ENCODE data around the gene ZCCHC2. TPM values are rescaled to one million over a fixed set of nuclear protein-coding genes. Genes with fewer than 3 reads are reported as not detected.

Gene ZCCHC2
- total and polyA plus RNA-seq, 2 of the 8 experiments (the other 6 are each of a cell fraction or from before 2014, with no cell fraction given): 13.5 to 18.6 TPM

DNA sequence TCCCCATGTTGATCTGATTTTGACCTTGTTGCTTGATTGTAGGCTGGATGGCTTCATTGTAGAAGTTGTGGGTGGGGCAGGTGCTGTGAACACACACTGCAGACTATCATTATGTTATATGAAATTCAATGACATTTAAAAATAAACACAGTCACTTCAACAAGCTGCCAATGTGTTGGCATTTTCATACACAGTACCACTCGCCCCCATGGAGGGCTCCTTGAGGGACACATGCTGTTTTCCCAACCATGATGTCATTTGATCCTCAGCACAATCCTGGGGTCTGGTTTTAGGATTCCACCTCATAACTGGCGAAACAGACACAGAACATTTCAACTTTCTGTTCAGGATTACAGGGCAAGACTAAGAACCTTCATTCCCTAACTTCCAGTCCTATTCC lies 86.9 kb downstream of the ZCCHC2 start:
- H2AK5ac ChIP-seq (ENCODE audit: low read depth, low read length): no peak overlapping the region
- peak overlapping the region in 1 of 2 experiments; percentile 29; a peak in 1 of 4 replicates for H3K4me2 ChIP-seq (ENCODE audit: insufficient read depth in 1 of 2, low read depth in 2 of 2, low read length in 2 of 2)
- no peak overlapping the region for H3K4ac ChIP-seq (replicated peaks; ENCODE audit: insufficient read length, low read depth, low read length)
- no peaks in the 10 kb centered on the region for H3K79me1 ChIP-seq (ENCODE audit: low read depth, low read length)
- H4K8ac ChIP-seq (ENCODE audit: extremely low read depth, insufficient read depth, low read length): no peak overlapping the region
- H3K79me2 ChIP-seq (ENCODE audit: control insufficient read depth in 1 of 2, insufficient read depth in 2 of 2, low read length in 2 of 2): no peaks in the 10 kb centered on the region
- ChIA-PET POLR2A (ENCODE audit: partially characterized antibody) (no interaction called here), CTCF (ENCODE audit: partially characterized antibody) (interaction anchor here (1.0 to 2.1 kb wide), 4 partner anchors 23 to 373 kb away, joined by 3 to 12 read pairs (median 6); no protein-coding TSS in a partner anchor)
- H3K27ac ChIP-seq (ENCODE audit: low read depth, low read length): no peak overlapping the region
- no peaks in the 10 kb centered on the region for H4K20me1 ChIP-seq (replicated peaks in 1 of 2; ENCODE audit: control insufficient read depth in 1 of 2, insufficient read depth in 2 of 2, low read length in 2 of 2)
- peaks cover 0 to 3% (median 0%) of the 10 kb centered on the region in 4 experiments; a peak in 1 of 7 replicates for H3K27me3 ChIP-seq (replicated peaks in 1 of 4; ENCODE audit: control insufficient read depth in 3 of 4, extremely low read depth in 1 of 4, insufficient read depth in 3 of 4, low read length in 3 of 4)
- no peak overlapping the region for H2BK20ac ChIP-seq (ENCODE audit: low read length)
- H3K14ac ChIP-seq (ENCODE audit: insufficient read length): no peak overlapping the region
- H2BK5ac ChIP-seq (ENCODE audit: low read depth, low read length): no peak overlapping the region
- H3K56ac ChIP-seq (replicated peaks; ENCODE audit: insufficient read length, low read depth, low read length): no peak overlapping the region
- no peak for DNase-seq (ENCODE audit: low read depth in 1 of 2, low spot score in 2 of 2)
- H3K23me2 ChIP-seq (ENCODE audit: low read depth, low read length): peaks cover 2% of the 10 kb centered on the region
- no peak overlapping the region for H4K91ac ChIP-seq (replicated peaks; ENCODE audit: insufficient read length, low read length)
- H2BK12ac ChIP-seq (ENCODE audit: low read depth, low read length): no peak overlapping the region
- H3K4me1 ChIP-seq (replicated peaks in 1 of 4; ENCODE audit: control insufficient read depth in 3 of 4, insufficient read depth in 4 of 4, low read length in 3 of 4): peaks cover 10 to 24% (median 19%) of the 10 kb centered on the region in 4 experiments
- TF ChIP-seq CHD1 (IDR thresholded peaks at IDR 0.05; ENCODE audit: low read depth, low read length) (no peak), RNF2 (IDR thresholded peaks at IDR 0.05; ENCODE audit: borderline replicate concordance, low read depth, low read length, missing control alignments, poor library complexity, severe bottlenecking) (no peak)
- TF ChIP-seq, protein P1, sequence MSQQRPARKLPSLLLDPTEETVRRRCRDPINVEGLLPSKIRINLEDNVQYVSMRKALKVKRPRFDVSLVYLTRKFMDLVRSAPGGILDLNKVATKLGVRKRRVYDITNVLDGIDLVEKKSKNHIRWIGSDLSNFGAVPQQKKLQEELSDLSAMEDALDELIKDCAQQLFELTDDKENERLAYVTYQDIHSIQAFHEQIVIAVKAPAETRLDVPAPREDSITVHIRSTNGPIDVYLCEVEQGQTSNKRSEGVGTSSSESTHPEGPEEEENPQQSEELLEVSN (IDR thresholded peaks at IDR 0.05): no peak
- H3K36me3 ChIP-seq (ENCODE audit: control insufficient read depth in 2 of 4, insufficient read depth in 4 of 4, low read length in 3 of 4): no peaks in the 10 kb centered on the region
- H3K23ac ChIP-seq (ENCODE audit: insufficient read length): no peak overlapping the region
- FAIRE-seq: no peak
- no peak overlapping the region for H4K5ac ChIP-seq (ENCODE audit: insufficient read length, low read depth, low read length)
- no peak overlapping the region for H3K4me3 ChIP-seq (ENCODE audit: extremely low read depth in 1 of 4, insufficient read depth in 2 of 4, low read depth in 3 of 4, low read length in 4 of 4)
- no peak overlapping the region for H2BK120ac ChIP-seq (replicated peaks; ENCODE audit: low read depth, low read length)
- no peaks in the 10 kb centered on the region for H3K9me3 ChIP-seq (ENCODE audit: insufficient read depth in 2 of 2, low read depth in 1 of 2, low read length in 1 of 2)
- no peak overlapping the region for H3K18ac ChIP-seq (ENCODE audit: extremely low read depth, low read length)
- no peak overlapping the region for H2BK15ac ChIP-seq (ENCODE audit: low read length)
- H2AFZ ChIP-seq (ENCODE audit: low read length): peak overlapping the region; percentile 41; the same call in 1 of the 2 replicates
- 77% methylated on average over 2 of the region's 2 CpGs; no CpG with 5 or more reads in 1 of the 2 experiments for WGBS, 2 experiments (ENCODE audit: extremely low coverage in 1 of 2, insufficient coverage in 1 of 2, insufficient read length in 1 of 2, insufficient replicate concordance in 2 of 2, low coverage in 1 of 2, low lambda C conversion rate in 2 of 2, missing lambda C conversion rate in 1 of 2)
- no peak overlapping the region for H3K9ac ChIP-seq (replicated peaks in 1 of 4; ENCODE audit: extremely low read depth in 1 of 4, low read depth in 3 of 4, low read length in 3 of 4)
